H1 (cell line): ENCODE measurements around the gene MUC4. TPM values are rescaled to one million over a fixed set of nuclear protein-coding genes. Genes with fewer than 3 reads are reported as not detected.

Experiments used
- CTCF ChIA-PET: fragments of 300-600 bp; sonication (Branson Sonifier 250); formaldehyde crosslinking; loops from one replicate; lab custom pipeline; 2021; ENCODE audit not compliant: partially characterized antibody; lab: Charles Lee
- POLR2A ChIA-PET: fragments of 300-600 bp; sonication (Branson Sonifier 250); formaldehyde crosslinking; loops from one replicate; lab custom pipeline; 2021; ENCODE audit warnings: inconsistent platforms; ENCODE audit not compliant: partially characterized antibody; lab: Charles Lee
- DNase-seq, 2 experiments: peaks; one replicate each; pipeline versions ENCODE4 v3.0.0 to v3.0.0-alpha.2; 2010 to 2022; ENCODE audit warnings: low spot score in 2 of 2, low read depth in 1 of 2, mixed read lengths in 1 of 2
- FAIRE-seq: peaks from 2 replicates; lab custom pipeline; 2011; peaks lifted over from hg19 to GRCh38; lab: Jason Lieb, UNC
- H2AFZ ChIP-seq: 2 replicates; pipeline ENCODE4 v1.8.1; 2012; ENCODE audit warnings: low read length, inconsistent platforms
- H2AK5ac ChIP-seq: 2 replicates; pipeline ENCODE4 v1.6.1; 2013; ENCODE audit warnings: low read depth, low read length
- H2BK120ac ChIP-seq: replicated peaks from 2 replicates; pipeline ENCODE3; 2013; ENCODE audit warnings: low read depth, low read length, inconsistent platforms
- H2BK12ac ChIP-seq: 2 replicates; pipeline ENCODE4 v1.6.1; 2013; ENCODE audit warnings: low read depth, low read length
- H2BK15ac ChIP-seq: 2 replicates; pipeline ENCODE4 v1.6.1; 2013; ENCODE audit warnings: low read length
- H2BK20ac ChIP-seq: 2 replicates; pipeline ENCODE4 v1.6.1; 2013; ENCODE audit warnings: low read length
- H2BK5ac ChIP-seq: 2 replicates; pipeline ENCODE4 v1.6.1; 2013; ENCODE audit warnings: low read depth, low read length
- H3K14ac ChIP-seq: 2 replicates; pipeline ENCODE4 v1.6.1; 2013; ENCODE audit warnings: inconsistent platforms; ENCODE audit not compliant: insufficient read length
- H3K18ac ChIP-seq: 2 replicates; pipeline ENCODE4 v1.6.1; 2013; ENCODE audit warnings: low read length; ENCODE audit errors: extremely low read depth
- H3K23ac ChIP-seq: 2 replicates; pipeline ENCODE4 v1.6.1; 2013; ENCODE audit warnings: inconsistent platforms; ENCODE audit not compliant: insufficient read length
- H3K23me2 ChIP-seq: 2 replicates; pipeline ENCODE4 v1.6.1; 2013; ENCODE audit warnings: low read depth, low read length
- H3K27ac ChIP-seq: 2 replicates; pipeline ENCODE4 v1.6.1; 2011; ENCODE audit warnings: low read depth, low read length, inconsistent platforms
- H3K27me3 ChIP-seq, 4 experiments: replicated peaks in 1 of 4; 1 replicate in 1 of 4; 2 replicates in 3 of 4; pipeline versions ENCODE4 v1.6.1 to v1.8.1; 2011 to 2013; ENCODE audit warnings: low read length in 3 of 4, mild to moderate bottlenecking in 3 of 4, inconsistent platforms in 2 of 4, mixed read lengths in 2 of 4, moderate library complexity in 1 of 4; ENCODE audit not compliant: control insufficient read depth in 3 of 4, insufficient read depth in 3 of 4; ENCODE audit errors: extremely low read depth in 1 of 4
- H3K36me3 ChIP-seq, 4 experiments: 2 replicates each; pipeline versions ENCODE4 v1.6.1 to v1.8.1; 2011 to 2013; ENCODE audit warnings: mild to moderate bottlenecking in 4 of 4, low read length in 3 of 4, moderate library complexity in 2 of 4, control low read depth in 1 of 4, inconsistent platforms in 1 of 4; ENCODE audit not compliant: insufficient read depth in 4 of 4, control insufficient read depth in 2 of 4
- H3K4ac ChIP-seq: replicated peaks from 2 replicates; pipeline ENCODE3; 2013; ENCODE audit warnings: low read length, low read depth, mixed read lengths, inconsistent platforms; ENCODE audit not compliant: insufficient read length
- H3K4me1 ChIP-seq, 4 experiments: replicated peaks in 1 of 4; 1 replicate in 1 of 4; 2 replicates in 3 of 4; pipeline versions ENCODE4 v1.6.1 to v1.8.1; 2011 to 2013; ENCODE audit warnings: low read length in 3 of 4, inconsistent platforms in 2 of 4, mixed read lengths in 1 of 4; ENCODE audit not compliant: insufficient read depth in 4 of 4, control insufficient read depth in 3 of 4
- H3K4me2 ChIP-seq, 2 experiments: 2 replicates each; pipeline versions ENCODE4 v1.6.1 to v1.8.1; 2011 to 2013; ENCODE audit warnings: low read depth in 2 of 2, low read length in 2 of 2, control low read depth in 1 of 2, inconsistent platforms in 1 of 2, mild to moderate bottlenecking in 1 of 2; ENCODE audit not compliant: insufficient read depth in 1 of 2
- H3K4me3 ChIP-seq, 4 experiments: fragments of 200-600, 300-600 bp in 1 of 4; sonication (generic), shearing (Covaris generic), sonication (Bioruptor Twin) in 1 of 4; 2 replicates each; pipeline versions ENCODE4 v1.5.1 to v1.8.1; 2011 to 2016; ENCODE audit warnings: low read length in 4 of 4, low read depth in 3 of 4, control low read depth in 2 of 4, inconsistent platforms in 2 of 4, mild to moderate bottlenecking in 2 of 4, mixed read lengths in 1 of 4, moderate library complexity in 1 of 4; ENCODE audit not compliant: insufficient read depth in 2 of 4; ENCODE audit errors: extremely low read depth in 1 of 4
- H3K56ac ChIP-seq: replicated peaks from 2 replicates; pipeline ENCODE3; 2013; ENCODE audit warnings: low read depth, mild to moderate bottlenecking, mixed read lengths, low read length, inconsistent platforms; ENCODE audit not compliant: insufficient read length
- H3K79me1 ChIP-seq: 2 replicates; pipeline ENCODE4 v1.6.1; 2013; ENCODE audit warnings: low read depth, low read length, control low read depth
- H3K79me2 ChIP-seq, 2 experiments: 2 replicates each; pipeline versions ENCODE4 v1.6.1 to v1.8.1; 2012 to 2013; ENCODE audit warnings: low read length in 2 of 2, mild to moderate bottlenecking in 2 of 2, inconsistent platforms in 1 of 2; ENCODE audit not compliant: insufficient read depth in 2 of 2, control insufficient read depth in 1 of 2
- H3K9ac ChIP-seq, 4 experiments: replicated peaks in 1 of 4; 1 replicate in 1 of 4; 2 replicates in 3 of 4; pipeline versions ENCODE4 v1.6.1 to v1.8.1; 2011 to 2013; ENCODE audit warnings: low read depth in 3 of 4, low read length in 3 of 4, control low read depth in 2 of 4, mild to moderate bottlenecking in 2 of 4, moderate library complexity in 2 of 4, inconsistent platforms in 1 of 4; ENCODE audit errors: extremely low read depth in 1 of 4
- H3K9me3 ChIP-seq, 2 experiments: 2 replicates each; pipeline versions ENCODE4 v1.6.1 to v1.8.1; 2012 to 2013; ENCODE audit warnings: mild to moderate bottlenecking in 2 of 2, moderate library complexity in 2 of 2, control low read depth in 1 of 2, inconsistent platforms in 1 of 2, low read depth in 1 of 2, low read length in 1 of 2, mixed read lengths in 1 of 2; ENCODE audit not compliant: insufficient read depth in 2 of 2
- H4K20me1 ChIP-seq, 2 experiments: replicated peaks in 1 of 2; 2 replicates each; pipeline versions ENCODE3 to v1.8.1; 2011 to 2013; ENCODE audit warnings: inconsistent platforms in 2 of 2, low read length in 2 of 2, mild to moderate bottlenecking in 1 of 2; ENCODE audit not compliant: insufficient read depth in 2 of 2, control insufficient read depth in 1 of 2
- H4K5ac ChIP-seq: 2 replicates; pipeline ENCODE4 v1.6.1; 2013; ENCODE audit warnings: low read length, low read depth, mixed read lengths, inconsistent platforms; ENCODE audit not compliant: insufficient read length
- H4K8ac ChIP-seq: 2 replicates; pipeline ENCODE4 v1.8.0; 2013; ENCODE audit warnings: mild to moderate bottlenecking, moderate library complexity, low read length, inconsistent platforms; ENCODE audit not compliant: insufficient read depth; ENCODE audit errors: extremely low read depth
- H4K91ac ChIP-seq: replicated peaks from 2 replicates; pipeline ENCODE3; 2013; ENCODE audit warnings: low read length, mixed read lengths, inconsistent platforms; ENCODE audit not compliant: insufficient read length
- CEBPB ChIP-seq: IDR thresholded peaks from 2 replicates; pipeline ENCODE4 v1.6.1; 2012; ENCODE audit warnings: low read depth, low read length
- HDAC2 ChIP-seq, 2 experiments: fragments of 300-600 bp in 1 of 2; sonication (generic) in 1 of 2; IDR thresholded peaks; 2 replicates each; pipeline ENCODE4 v1.6.1; 2011 to 2012; ENCODE audit warnings: low read depth in 2 of 2, low read length in 2 of 2, mild to moderate bottlenecking in 2 of 2, moderate library complexity in 2 of 2, borderline replicate concordance in 1 of 2, inconsistent platforms in 1 of 2
- KDM5A ChIP-seq: fragments of 200-600 bp; IDR thresholded peaks from 2 replicates; pipeline ENCODE4 v1.7.1; 2012; ENCODE audit warnings: mild to moderate bottlenecking, low read length, inconsistent platforms, mixed read lengths
- POU5F1 ChIP-seq: IDR thresholded peaks from 2 replicates; pipeline ENCODE4 v1.6.1; 2011; ENCODE audit warnings: low read depth, mild to moderate bottlenecking, low read length, moderate library complexity
- SIN3A ChIP-seq, 2 experiments: IDR thresholded peaks in 1 of 2; conservative IDR thresholded peaks in 1 of 2; 2 replicates each; pipeline ENCODE4 v1.6.1; 2011 to 2012; ENCODE audit warnings: low read length in 2 of 2, improper control_type of control experiment in 1 of 2, low read depth in 1 of 2, mild to moderate bottlenecking in 1 of 2
- SUZ12 ChIP-seq: fragments of 200-600 bp; sonication (generic); IDR thresholded peaks from 2 replicates; pipeline ENCODE4 v1.6.1; 2012; ENCODE audit warnings: mild to moderate bottlenecking, inconsistent platforms, low read length, moderate library complexity, mixed read lengths
- ZNF274 ChIP-seq: IDR thresholded peaks from 2 replicates; pipeline ENCODE4 v1.7.0; 2012; ENCODE audit warnings: low read length, borderline replicate concordance; ENCODE audit errors: extremely low read depth
- WGBS, 2 experiments: shearing (Covaris generic) in 1 of 2; methylation state at CpG; one replicate each; pipeline versions ENCODE4 v1.1.6 to v1.1.7; 2013 to 2015; ENCODE audit warnings: low lambda C conversion rate in 2 of 2, mixed read lengths in 2 of 2, inconsistent platforms in 1 of 2, low coverage in 1 of 2, missing lambda C conversion rate in 1 of 2; ENCODE audit not compliant: insufficient replicate concordance in 2 of 2, insufficient coverage in 1 of 2, insufficient read length in 1 of 2; ENCODE audit errors: extremely low coverage in 1 of 2, missing lambda C conversion rate in 1 of 2; 5-methylcytosine and 5-hydroxymethylcytosine counted together
- polyA plus RNA-seq, 7 experiments: library from polyadenylated mRNA; depleted of rRNA in 3 of 7; stranded (reverse) in 5 of 7; unstranded in 2 of 7; fragments of >200 nt in 5 of 7; fragments of 200-250 nt in 2 of 7; gene quantifications; 1 replicate in 5 of 7; 2 replicates in 1 of 7; 4 replicates in 1 of 7; pipeline versions ENCODE4 v1.2.1 to v1.2.3, GENCODE V29; 2011 to 2013; ENCODE audit warnings: missing spikeins in 2 of 7, mixed read lengths in 2 of 7
- total RNA-seq: library from RNA; stranded (reverse); fragmentation: NEBNext Ultra II Directional; extraction: Animal tissue kit (Norgen Biotek cat#: 25700); gene quantifications from 2 replicates; pipeline ENCODE4 v1.2.1, GENCODE V29; 2021
- TF ChIP-seq, protein P1 (sequence below), 3 experiments: IDR thresholded peaks; 1 replicate in 2 of 3; 2 replicates in 1 of 3; pipeline versions ENCODE4 v1.5.1 to v1.6.1; 2011; ENCODE audit warnings: low read length in 3 of 3, mild to moderate bottlenecking in 3 of 3, inconsistent platforms in 2 of 3, low read depth in 1 of 3, moderate library complexity in 1 of 3; ENCODE audit not compliant: insufficient read depth in 1 of 3; ENCODE audit errors: control extremely low read depth in 1 of 3
- TF ChIP-seq, protein P2 (sequence below): IDR thresholded peaks from 2 replicates; pipeline ENCODE4 v1.6.1; 2011; ENCODE audit warnings: low read length, improper control_type of control experiment

MUC4 gene
- total and polyA plus RNA-seq, 2 of the 8 experiments (the other 6 are each of a cell fraction or from before 2014, with no cell fraction given): 0.89 to 2.0 TPM

DNA sequence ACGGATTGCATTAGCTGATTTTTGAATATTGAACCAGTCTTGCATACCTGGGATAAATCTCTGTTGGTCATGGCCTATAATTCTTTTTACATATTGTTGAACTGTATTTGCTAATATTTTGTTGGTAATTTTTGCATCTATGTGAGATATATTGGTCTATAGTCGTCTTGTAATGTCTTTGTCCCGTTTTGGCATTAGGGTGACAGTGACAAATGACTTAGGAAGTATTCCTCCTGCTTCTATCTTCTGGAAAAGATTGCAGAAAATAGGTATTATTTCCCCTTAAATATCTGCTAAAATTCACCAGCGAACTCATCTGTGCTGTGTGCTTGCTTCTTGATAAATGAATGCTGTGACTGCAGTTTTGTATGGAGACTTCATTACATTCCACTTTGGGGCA is 67.3 kb downstream of the MUC4 start:
- Histone ChIP-seq H3K36me3 (no peaks in the 10 kb centered on the region), H3K79me2 (no peaks in the 10 kb centered on the region), H2BK12ac (no peak overlapping the region), H4K8ac (no peak overlapping the region), H4K20me1 (peaks cover 0 to 1% of the 10 kb centered on the region in 2 experiments), H3K27ac (no peak overlapping the region), H3K4me3 (no peak overlapping the region), H3K4me2 (no peak overlapping the region), H2BK120ac (no peak overlapping the region), H3K9me3 (peaks cover 0 to 6% of the 10 kb centered on the region in 2 experiments; a peak in 1 of 4 replicates), H3K27me3 (peaks cover 0 to 19% (median 16%) of the 10 kb centered on the region in 4 experiments; a peak in 6 of 7 replicates), H2AK5ac (no peak overlapping the region), H4K5ac (no peak overlapping the region), H3K23ac (no peak overlapping the region), H3K79me1 (no peaks in the 10 kb centered on the region), H3K14ac (no peak overlapping the region), H4K91ac (no peak overlapping the region), H2BK5ac (no peak overlapping the region), H3K9ac (no peak overlapping the region), H3K18ac (no peak overlapping the region), H3K4me1 (no peaks in the 10 kb centered on the region; a peak in 2 of 7 replicates), H2AFZ (no peak overlapping the region), H3K56ac (no peak overlapping the region), H3K23me2 (no peaks in the 10 kb centered on the region), H2BK15ac (no peak overlapping the region), H2BK20ac (no peak overlapping the region), H3K4ac (no peak overlapping the region)
- POLR2A ChIA-PET: no interaction called here
- WGBS, 2 experiments: 82% methylated on average over 4 of the region's 4 CpGs; no CpG with 5 or more reads in 1 of the 2 experiments
- DNase-seq (no peak), FAIRE-seq (no peak)
- CTCF ChIA-PET: interaction anchor here (1.0 to 3.2 kb wide), 5 partner anchors 7 to 150 kb away, joined by 3 to 13 read pairs (median 5); no protein-coding TSS in a partner anchor
- no peak for TF ChIP-seq POU5F1
- TF ChIP-seq, protein P1, sequence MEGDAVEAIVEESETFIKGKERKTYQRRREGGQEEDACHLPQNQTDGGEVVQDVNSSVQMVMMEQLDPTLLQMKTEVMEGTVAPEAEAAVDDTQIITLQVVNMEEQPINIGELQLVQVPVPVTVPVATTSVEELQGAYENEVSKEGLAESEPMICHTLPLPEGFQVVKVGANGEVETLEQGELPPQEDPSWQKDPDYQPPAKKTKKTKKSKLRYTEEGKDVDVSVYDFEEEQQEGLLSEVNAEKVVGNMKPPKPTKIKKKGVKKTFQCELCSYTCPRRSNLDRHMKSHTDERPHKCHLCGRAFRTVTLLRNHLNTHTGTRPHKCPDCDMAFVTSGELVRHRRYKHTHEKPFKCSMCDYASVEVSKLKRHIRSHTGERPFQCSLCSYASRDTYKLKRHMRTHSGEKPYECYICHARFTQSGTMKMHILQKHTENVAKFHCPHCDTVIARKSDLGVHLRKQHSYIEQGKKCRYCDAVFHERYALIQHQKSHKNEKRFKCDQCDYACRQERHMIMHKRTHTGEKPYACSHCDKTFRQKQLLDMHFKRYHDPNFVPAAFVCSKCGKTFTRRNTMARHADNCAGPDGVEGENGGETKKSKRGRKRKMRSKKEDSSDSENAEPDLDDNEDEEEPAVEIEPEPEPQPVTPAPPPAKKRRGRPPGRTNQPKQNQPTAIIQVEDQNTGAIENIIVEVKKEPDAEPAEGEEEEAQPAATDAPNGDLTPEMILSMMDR (IDR thresholded peaks at IDR 0.05; ENCODE audit: control extremely low read depth in 1 of 3, insufficient read depth in 1 of 3, low read depth in 1 of 3, low read length in 3 of 3): no peak
- TF ChIP-seq SUZ12: no peak
- no peak for TF ChIP-seq ZNF274
- TF ChIP-seq, protein P2, sequence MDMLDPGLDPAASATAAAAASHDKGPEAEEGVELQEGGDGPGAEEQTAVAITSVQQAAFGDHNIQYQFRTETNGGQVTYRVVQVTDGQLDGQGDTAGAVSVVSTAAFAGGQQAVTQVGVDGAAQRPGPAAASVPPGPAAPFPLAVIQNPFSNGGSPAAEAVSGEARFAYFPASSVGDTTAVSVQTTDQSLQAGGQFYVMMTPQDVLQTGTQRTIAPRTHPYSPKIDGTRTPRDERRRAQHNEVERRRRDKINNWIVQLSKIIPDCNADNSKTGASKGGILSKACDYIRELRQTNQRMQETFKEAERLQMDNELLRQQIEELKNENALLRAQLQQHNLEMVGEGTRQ: no peak
- no peak for TF ChIP-seq KDM5A
- TF ChIP-seq CEBPB: no peak
- TF ChIP-seq SIN3A (conservative IDR thresholded peaks at IDR 0.05 in 1 of 2, IDR thresholded peaks at IDR 0.05 in 1 of 2; ENCODE audit: low read depth in 1 of 2, low read length in 2 of 2): no peak
- no peak for TF ChIP-seq HDAC2 (IDR thresholded peaks at IDR 0.05; ENCODE audit: borderline replicate concordance in 1 of 2, low read depth in 2 of 2, low read length in 2 of 2)
